Measurements from ENCODE around the gene PDE11A.

- no peak for TF ChIP-seq CTCF (IDR thresholded peaks at IDR 0.05 in 2 of 3, conservative IDR thresholded peaks at IDR 0.05 in 1 of 3; ENCODE audit: borderline replicate concordance in 1 of 3, insufficient read depth in 1 of 3, low read depth in 2 of 3, low read length in 2 of 3)
- TF ChIP-seq POLR2A (IDR thresholded peaks at IDR 0.05; ENCODE audit: borderline replicate concordance, extremely low read depth, insufficient read depth, insufficient read length) = no peak
- TF ChIP-seq POLR2AphosphoS5 (IDR thresholded peaks at IDR 0.05; ENCODE audit: low read depth, low read length) = no peak
- TF ChIP-seq, protein P1, sequence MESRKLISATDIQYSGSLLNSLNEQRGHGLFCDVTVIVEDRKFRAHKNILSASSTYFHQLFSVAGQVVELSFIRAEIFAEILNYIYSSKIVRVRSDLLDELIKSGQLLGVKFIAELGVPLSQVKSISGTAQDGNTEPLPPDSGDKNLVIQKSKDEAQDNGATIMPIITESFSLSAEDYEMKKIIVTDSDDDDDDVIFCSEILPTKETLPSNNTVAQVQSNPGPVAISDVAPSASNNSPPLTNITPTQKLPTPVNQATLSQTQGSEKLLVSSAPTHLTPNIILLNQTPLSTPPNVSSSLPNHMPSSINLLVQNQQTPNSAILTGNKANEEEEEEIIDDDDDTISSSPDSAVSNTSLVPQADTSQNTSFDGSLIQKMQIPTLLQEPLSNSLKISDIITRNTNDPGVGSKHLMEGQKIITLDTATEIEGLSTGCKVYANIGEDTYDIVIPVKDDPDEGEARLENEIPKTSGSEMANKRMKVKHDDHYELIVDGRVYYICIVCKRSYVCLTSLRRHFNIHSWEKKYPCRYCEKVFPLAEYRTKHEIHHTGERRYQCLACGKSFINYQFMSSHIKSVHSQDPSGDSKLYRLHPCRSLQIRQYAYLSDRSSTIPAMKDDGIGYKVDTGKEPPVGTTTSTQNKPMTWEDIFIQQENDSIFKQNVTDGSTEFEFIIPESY (IDR thresholded peaks at IDR 0.05; ENCODE audit: extremely low read depth, insufficient replicate concordance, low read length) = no peak
- TF ChIP-seq FOSL1 (IDR thresholded peaks at IDR 0.05; ENCODE audit: low read depth) = no peak
- no peak for TF ChIP-seq RAD21 (IDR thresholded peaks at IDR 0.05; ENCODE audit: low read depth)
- no peak for TF ChIP-seq TCF7L2 (IDR thresholded peaks at IDR 0.05; ENCODE audit: borderline replicate concordance, extremely low read depth, insufficient read depth, insufficient read length)
- no peak for TF ChIP-seq ZNF274 (IDR thresholded peaks at IDR 0.05; ENCODE audit: low read depth, low read length)
- TF ChIP-seq EZH2 (IDR thresholded peaks at IDR 0.05) = no peak
- TF ChIP-seq CEBPB (IDR thresholded peaks at IDR 0.05; ENCODE audit: low read depth) = no peak
- no peak for TF ChIP-seq SP1 (IDR thresholded peaks at IDR 0.05; ENCODE audit: low read depth)
- no peak for TF ChIP-seq JUND (IDR thresholded peaks at IDR 0.05)
- no peak for TF ChIP-seq EZH2phosphoT487 (IDR thresholded peaks at IDR 0.05; ENCODE audit: borderline replicate concordance)
Measured at GRCh38 chr2:177698281-177698680, 374.3 kb downstream of the PDE11A start.
